H1 (cell line): ENCODE results near the gene HTATIP2. TPM values are rescaled to one million over a fixed set of nuclear protein-coding genes. Genes with fewer than 3 reads are reported as not detected.

ENCODE experiments used
- CTCF ChIA-PET: fragments of 300-600 bp; sonication (Branson Sonifier 250); formaldehyde crosslinking; loops from one replicate; lab custom pipeline; 2021; ENCODE audit not compliant: partially characterized antibody; lab: Charles Lee
- POLR2A ChIA-PET: fragments of 300-600 bp; sonication (Branson Sonifier 250); formaldehyde crosslinking; loops from one replicate; lab custom pipeline; 2021; ENCODE audit warnings: inconsistent platforms; ENCODE audit not compliant: partially characterized antibody; lab: Charles Lee
- DNase-seq, 2 experiments: peaks; one replicate each; pipeline versions ENCODE4 v3.0.0 to v3.0.0-alpha.2; 2010 to 2022; ENCODE audit warnings: low spot score in 2 of 2, low read depth in 1 of 2, mixed read lengths in 1 of 2
- FAIRE-seq: peaks from 2 replicates; lab custom pipeline; 2011; peaks lifted over from hg19 to GRCh38; lab: Jason Lieb, UNC
- H2AFZ ChIP-seq: 2 replicates; pipeline ENCODE4 v1.8.1; 2012; ENCODE audit warnings: low read length, inconsistent platforms
- H2AK5ac ChIP-seq: 2 replicates; pipeline ENCODE4 v1.6.1; 2013; ENCODE audit warnings: low read depth, low read length
- H2BK120ac ChIP-seq: replicated peaks from 2 replicates; pipeline ENCODE3; 2013; ENCODE audit warnings: low read depth, low read length, inconsistent platforms
- H2BK12ac ChIP-seq: 2 replicates; pipeline ENCODE4 v1.6.1; 2013; ENCODE audit warnings: low read depth, low read length
- H2BK15ac ChIP-seq: 2 replicates; pipeline ENCODE4 v1.6.1; 2013; ENCODE audit warnings: low read length
- H2BK20ac ChIP-seq: 2 replicates; pipeline ENCODE4 v1.6.1; 2013; ENCODE audit warnings: low read length
- H2BK5ac ChIP-seq: 2 replicates; pipeline ENCODE4 v1.6.1; 2013; ENCODE audit warnings: low read depth, low read length
- H3K14ac ChIP-seq: 2 replicates; pipeline ENCODE4 v1.6.1; 2013; ENCODE audit warnings: inconsistent platforms; ENCODE audit not compliant: insufficient read length
- H3K18ac ChIP-seq: 2 replicates; pipeline ENCODE4 v1.6.1; 2013; ENCODE audit warnings: low read length; ENCODE audit errors: extremely low read depth
- H3K23ac ChIP-seq: 2 replicates; pipeline ENCODE4 v1.6.1; 2013; ENCODE audit warnings: inconsistent platforms; ENCODE audit not compliant: insufficient read length
- H3K23me2 ChIP-seq: 2 replicates; pipeline ENCODE4 v1.6.1; 2013; ENCODE audit warnings: low read depth, low read length
- H3K27ac ChIP-seq: 2 replicates; pipeline ENCODE4 v1.6.1; 2011; ENCODE audit warnings: low read depth, low read length, inconsistent platforms
- H3K27me3 ChIP-seq, 4 experiments: replicated peaks in 1 of 4; 1 replicate in 1 of 4; 2 replicates in 3 of 4; pipeline versions ENCODE4 v1.6.1 to v1.8.1; 2011 to 2013; ENCODE audit warnings: low read length in 3 of 4, mild to moderate bottlenecking in 3 of 4, inconsistent platforms in 2 of 4, mixed read lengths in 2 of 4, moderate library complexity in 1 of 4; ENCODE audit not compliant: control insufficient read depth in 3 of 4, insufficient read depth in 3 of 4; ENCODE audit errors: extremely low read depth in 1 of 4
- H3K36me3 ChIP-seq, 4 experiments: 2 replicates each; pipeline versions ENCODE4 v1.6.1 to v1.8.1; 2011 to 2013; ENCODE audit warnings: mild to moderate bottlenecking in 4 of 4, low read length in 3 of 4, moderate library complexity in 2 of 4, control low read depth in 1 of 4, inconsistent platforms in 1 of 4; ENCODE audit not compliant: insufficient read depth in 4 of 4, control insufficient read depth in 2 of 4
- H3K4ac ChIP-seq: replicated peaks from 2 replicates; pipeline ENCODE3; 2013; ENCODE audit warnings: low read length, low read depth, mixed read lengths, inconsistent platforms; ENCODE audit not compliant: insufficient read length
- H3K4me1 ChIP-seq, 4 experiments: replicated peaks in 1 of 4; 1 replicate in 1 of 4; 2 replicates in 3 of 4; pipeline versions ENCODE4 v1.6.1 to v1.8.1; 2011 to 2013; ENCODE audit warnings: low read length in 3 of 4, inconsistent platforms in 2 of 4, mixed read lengths in 1 of 4; ENCODE audit not compliant: insufficient read depth in 4 of 4, control insufficient read depth in 3 of 4
- H3K4me2 ChIP-seq, 2 experiments: 2 replicates each; pipeline versions ENCODE4 v1.6.1 to v1.8.1; 2011 to 2013; ENCODE audit warnings: low read depth in 2 of 2, low read length in 2 of 2, control low read depth in 1 of 2, inconsistent platforms in 1 of 2, mild to moderate bottlenecking in 1 of 2; ENCODE audit not compliant: insufficient read depth in 1 of 2
- H3K4me3 ChIP-seq, 4 experiments: fragments of 200-600, 300-600 bp in 1 of 4; sonication (generic), shearing (Covaris generic), sonication (Bioruptor Twin) in 1 of 4; 2 replicates each; pipeline versions ENCODE4 v1.5.1 to v1.8.1; 2011 to 2016; ENCODE audit warnings: low read length in 4 of 4, low read depth in 3 of 4, control low read depth in 2 of 4, inconsistent platforms in 2 of 4, mild to moderate bottlenecking in 2 of 4, mixed read lengths in 1 of 4, moderate library complexity in 1 of 4; ENCODE audit not compliant: insufficient read depth in 2 of 4; ENCODE audit errors: extremely low read depth in 1 of 4
- H3K56ac ChIP-seq: replicated peaks from 2 replicates; pipeline ENCODE3; 2013; ENCODE audit warnings: low read depth, mild to moderate bottlenecking, mixed read lengths, low read length, inconsistent platforms; ENCODE audit not compliant: insufficient read length
- H3K79me1 ChIP-seq: 2 replicates; pipeline ENCODE4 v1.6.1; 2013; ENCODE audit warnings: low read depth, low read length, control low read depth
- H3K79me2 ChIP-seq, 2 experiments: 2 replicates each; pipeline versions ENCODE4 v1.6.1 to v1.8.1; 2012 to 2013; ENCODE audit warnings: low read length in 2 of 2, mild to moderate bottlenecking in 2 of 2, inconsistent platforms in 1 of 2; ENCODE audit not compliant: insufficient read depth in 2 of 2, control insufficient read depth in 1 of 2
- H3K9ac ChIP-seq, 4 experiments: replicated peaks in 1 of 4; 1 replicate in 1 of 4; 2 replicates in 3 of 4; pipeline versions ENCODE4 v1.6.1 to v1.8.1; 2011 to 2013; ENCODE audit warnings: low read depth in 3 of 4, low read length in 3 of 4, control low read depth in 2 of 4, mild to moderate bottlenecking in 2 of 4, moderate library complexity in 2 of 4, inconsistent platforms in 1 of 4; ENCODE audit errors: extremely low read depth in 1 of 4
- H3K9me3 ChIP-seq, 2 experiments: 2 replicates each; pipeline versions ENCODE4 v1.6.1 to v1.8.1; 2012 to 2013; ENCODE audit warnings: mild to moderate bottlenecking in 2 of 2, moderate library complexity in 2 of 2, control low read depth in 1 of 2, inconsistent platforms in 1 of 2, low read depth in 1 of 2, low read length in 1 of 2, mixed read lengths in 1 of 2; ENCODE audit not compliant: insufficient read depth in 2 of 2
- H4K20me1 ChIP-seq, 2 experiments: replicated peaks in 1 of 2; 2 replicates each; pipeline versions ENCODE3 to v1.8.1; 2011 to 2013; ENCODE audit warnings: inconsistent platforms in 2 of 2, low read length in 2 of 2, mild to moderate bottlenecking in 1 of 2; ENCODE audit not compliant: insufficient read depth in 2 of 2, control insufficient read depth in 1 of 2
- H4K5ac ChIP-seq: 2 replicates; pipeline ENCODE4 v1.6.1; 2013; ENCODE audit warnings: low read length, low read depth, mixed read lengths, inconsistent platforms; ENCODE audit not compliant: insufficient read length
- H4K8ac ChIP-seq: 2 replicates; pipeline ENCODE4 v1.8.0; 2013; ENCODE audit warnings: mild to moderate bottlenecking, moderate library complexity, low read length, inconsistent platforms; ENCODE audit not compliant: insufficient read depth; ENCODE audit errors: extremely low read depth
- H4K91ac ChIP-seq: replicated peaks from 2 replicates; pipeline ENCODE3; 2013; ENCODE audit warnings: low read length, mixed read lengths, inconsistent platforms; ENCODE audit not compliant: insufficient read length
- EZH2 ChIP-seq: fragments of 200-600 bp; sonication (generic); IDR thresholded peaks from 2 replicates; pipeline ENCODE4 v1.7.1; 2012; ENCODE audit warnings: low read depth, mild to moderate bottlenecking, moderate library complexity, low read length, inconsistent platforms; ENCODE audit not compliant: severe bottlenecking
- FOSL1 ChIP-seq: IDR thresholded peaks from 2 replicates; pipeline ENCODE4 v1.6.1; 2011; ENCODE audit warnings: mild to moderate bottlenecking, low read depth, low read length, moderate library complexity; ENCODE audit not compliant: insufficient read depth
- GABPA ChIP-seq: IDR thresholded peaks from 2 replicates; pipeline ENCODE4 v1.6.1; 2011; ENCODE audit warnings: mild to moderate bottlenecking, low read length, moderate library complexity, borderline replicate concordance; ENCODE audit not compliant: insufficient read depth
- KDM1A ChIP-seq: fragments of 200-600, 300-600 bp; sonication (generic); IDR thresholded peaks from 2 replicates; pipeline ENCODE4 v1.7.1; 2016; ENCODE audit warnings: mild to moderate bottlenecking, low read length, borderline replicate concordance
- SIN3A ChIP-seq, 2 experiments: IDR thresholded peaks in 1 of 2; conservative IDR thresholded peaks in 1 of 2; 2 replicates each; pipeline ENCODE4 v1.6.1; 2011 to 2012; ENCODE audit warnings: low read length in 2 of 2, improper control_type of control experiment in 1 of 2, low read depth in 1 of 2, mild to moderate bottlenecking in 1 of 2
- WGBS, 2 experiments: shearing (Covaris generic) in 1 of 2; methylation state at CpG; one replicate each; pipeline versions ENCODE4 v1.1.6 to v1.1.7; 2013 to 2015; ENCODE audit warnings: low lambda C conversion rate in 2 of 2, mixed read lengths in 2 of 2, inconsistent platforms in 1 of 2, low coverage in 1 of 2, missing lambda C conversion rate in 1 of 2; ENCODE audit not compliant: insufficient replicate concordance in 2 of 2, insufficient coverage in 1 of 2, insufficient read length in 1 of 2; ENCODE audit errors: extremely low coverage in 1 of 2, missing lambda C conversion rate in 1 of 2; 5-methylcytosine and 5-hydroxymethylcytosine counted together
- polyA plus RNA-seq, 7 experiments: library from polyadenylated mRNA; depleted of rRNA in 3 of 7; stranded (reverse) in 5 of 7; unstranded in 2 of 7; fragments of >200 nt in 5 of 7; fragments of 200-250 nt in 2 of 7; gene quantifications; 1 replicate in 5 of 7; 2 replicates in 1 of 7; 4 replicates in 1 of 7; pipeline versions ENCODE4 v1.2.1 to v1.2.3, GENCODE V29; 2011 to 2013; ENCODE audit warnings: missing spikeins in 2 of 7, mixed read lengths in 2 of 7
- total RNA-seq: library from RNA; stranded (reverse); fragmentation: NEBNext Ultra II Directional; extraction: Animal tissue kit (Norgen Biotek cat#: 25700); gene quantifications from 2 replicates; pipeline ENCODE4 v1.2.1, GENCODE V29; 2021
- TF ChIP-seq, protein P1 (sequence below), 3 experiments: IDR thresholded peaks; 1 replicate in 2 of 3; 2 replicates in 1 of 3; pipeline versions ENCODE4 v1.5.1 to v1.6.1; 2011; ENCODE audit warnings: low read length in 3 of 3, mild to moderate bottlenecking in 3 of 3, inconsistent platforms in 2 of 3, low read depth in 1 of 3, moderate library complexity in 1 of 3; ENCODE audit not compliant: insufficient read depth in 1 of 3; ENCODE audit errors: control extremely low read depth in 1 of 3
- TF ChIP-seq, protein P2 (sequence below): IDR thresholded peaks from 2 replicates; pipeline ENCODE4 v1.6.1; 2012; ENCODE audit warnings: inconsistent platforms

HTATIP2 gene
- total and polyA plus RNA-seq, 2 of the 8 experiments (the other 6 are each of a cell fraction or from before 2014, with no cell fraction given): 22.6 to 33.1 TPM

DNA sequence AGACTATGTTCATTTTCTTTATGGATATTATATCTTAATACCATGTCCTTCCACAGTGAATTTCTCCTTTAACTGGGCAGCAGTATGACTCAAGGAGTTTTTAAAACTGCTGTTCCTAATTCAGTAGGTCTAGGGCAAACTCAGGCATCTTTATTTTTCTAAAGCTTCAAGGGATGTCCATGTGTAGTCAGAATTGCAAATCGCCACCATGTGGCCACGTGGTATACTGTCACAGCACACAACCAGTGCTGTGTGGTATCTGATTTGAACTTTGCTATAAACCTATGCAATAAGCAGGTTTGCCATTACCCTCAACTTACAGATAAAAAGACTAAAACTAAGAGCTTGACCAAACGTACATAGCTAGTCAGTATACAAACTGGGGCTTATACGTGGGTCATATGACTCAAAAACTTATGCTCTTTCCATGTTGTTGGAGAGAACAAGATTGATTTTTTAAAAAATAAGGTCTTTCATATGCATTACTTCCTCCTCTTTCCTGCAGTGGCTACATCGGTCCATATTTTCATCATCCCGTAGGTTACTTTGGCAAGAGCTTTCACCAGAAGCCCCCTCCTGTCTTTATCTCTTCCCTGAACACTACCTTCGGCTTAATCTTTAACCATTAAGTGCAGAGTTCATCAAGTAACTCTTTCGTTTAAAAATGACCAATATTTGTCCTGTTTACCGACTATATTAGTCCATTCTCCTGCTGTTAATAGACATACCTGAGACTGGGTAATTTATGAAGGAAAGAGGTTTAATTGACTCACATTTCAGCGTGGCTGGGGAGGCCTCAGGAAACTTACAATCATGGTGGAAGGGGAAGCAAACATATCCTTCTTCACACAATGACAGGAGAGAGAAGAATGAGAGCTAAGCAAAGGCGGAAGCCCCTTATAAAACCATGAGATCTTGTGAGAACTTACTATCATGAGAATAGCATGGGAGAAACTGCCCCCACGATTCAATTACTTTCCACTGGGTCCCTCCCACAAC, 8.0 kb upstream of the HTATIP2 start:
- Histone ChIP-seq H2AK5ac (no peak overlapping the region), H2BK120ac (no peak overlapping the region), H3K4me2 (no peak overlapping the region), H3K79me2 (no peaks in the 10 kb centered on the region), H3K14ac (no peak overlapping the region), H3K18ac (no peak overlapping the region), H3K9me3 (no peaks in the 10 kb centered on the region), H2BK12ac (no peak overlapping the region), H3K23me2 (no peaks in the 10 kb centered on the region), H2AFZ (no peak overlapping the region), H4K20me1 (no peaks in the 10 kb centered on the region), H2BK20ac (no peak overlapping the region), H3K36me3 (no peaks in the 10 kb centered on the region), H2BK15ac (no peak overlapping the region), H3K4ac (no peak overlapping the region), H2BK5ac (no peak overlapping the region), H3K4me3 (no peak overlapping the region), H3K9ac (no peak overlapping the region), H3K56ac (no peak overlapping the region), H4K91ac (no peak overlapping the region), H3K4me1 (no peaks in the 10 kb centered on the region), H3K27me3 (no peaks in the 10 kb centered on the region), H4K8ac (no peak overlapping the region), H3K27ac (no peak overlapping the region), H3K23ac (no peak overlapping the region), H3K79me1 (no peaks in the 10 kb centered on the region), H4K5ac (no peak overlapping the region)
- DNase-seq: no peak
- ChIA-PET CTCF (interaction anchor here (0.6 to 8.1 kb wide), 36 partner anchors 10 to 420 kb away, joined by 3 to 130 read pairs (median 6); partner anchors contain the start of genes DBX1 and HTATIP2), POLR2A (interaction anchor here (0.8 to 2.2 kb wide), 2 partner anchors 9 to 226 kb away, joined by 3 to 7 read pairs; partner anchors contain the start of gene HTATIP2)
- 66% methylated on average over 12 of the region's 12 CpGs; no CpG with 5 or more reads in 1 of the 2 experiments for WGBS, 2 experiments
- peak; percentile 81 for FAIRE-seq
- TF ChIP-seq GABPA (no peak), KDM1A (no peak), FOSL1 (no peak), EZH2 (no peak), SIN3A (conservative IDR thresholded peaks at IDR 0.05 in 1 of 2, IDR thresholded peaks at IDR 0.05 in 1 of 2; ENCODE audit: low read depth in 1 of 2, low read length in 2 of 2) (no peak)
- TF ChIP-seq, protein P1, sequence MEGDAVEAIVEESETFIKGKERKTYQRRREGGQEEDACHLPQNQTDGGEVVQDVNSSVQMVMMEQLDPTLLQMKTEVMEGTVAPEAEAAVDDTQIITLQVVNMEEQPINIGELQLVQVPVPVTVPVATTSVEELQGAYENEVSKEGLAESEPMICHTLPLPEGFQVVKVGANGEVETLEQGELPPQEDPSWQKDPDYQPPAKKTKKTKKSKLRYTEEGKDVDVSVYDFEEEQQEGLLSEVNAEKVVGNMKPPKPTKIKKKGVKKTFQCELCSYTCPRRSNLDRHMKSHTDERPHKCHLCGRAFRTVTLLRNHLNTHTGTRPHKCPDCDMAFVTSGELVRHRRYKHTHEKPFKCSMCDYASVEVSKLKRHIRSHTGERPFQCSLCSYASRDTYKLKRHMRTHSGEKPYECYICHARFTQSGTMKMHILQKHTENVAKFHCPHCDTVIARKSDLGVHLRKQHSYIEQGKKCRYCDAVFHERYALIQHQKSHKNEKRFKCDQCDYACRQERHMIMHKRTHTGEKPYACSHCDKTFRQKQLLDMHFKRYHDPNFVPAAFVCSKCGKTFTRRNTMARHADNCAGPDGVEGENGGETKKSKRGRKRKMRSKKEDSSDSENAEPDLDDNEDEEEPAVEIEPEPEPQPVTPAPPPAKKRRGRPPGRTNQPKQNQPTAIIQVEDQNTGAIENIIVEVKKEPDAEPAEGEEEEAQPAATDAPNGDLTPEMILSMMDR (IDR thresholded peaks at IDR 0.05; ENCODE audit: control extremely low read depth in 1 of 3, insufficient read depth in 1 of 3, low read depth in 1 of 3, low read length in 3 of 3): peak; percentile 36 to 69 (median 53)
- TF ChIP-seq, protein P2, sequence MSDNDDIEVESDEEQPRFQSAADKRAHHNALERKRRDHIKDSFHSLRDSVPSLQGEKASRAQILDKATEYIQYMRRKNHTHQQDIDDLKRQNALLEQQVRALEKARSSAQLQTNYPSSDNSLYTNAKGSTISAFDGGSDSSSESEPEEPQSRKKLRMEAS: peak; percentile 22; the same call in 1 of the 2 replicates
